KOPT-K1 (cell line): Measurements from ENCODE around the gene RGS7.
"Not testable (repeated sequence)": the region's sequence is repeated elsewhere in the genome, so short reads cannot be mapped to it uniquely, and the experiment has no call there.

ENCODE experiments used
- H3K27ac ChIP-seq: fragments of 200-600 bp; sonication (generic); 2 replicates; pipeline ENCODE4 v1.5.1; 2016; ENCODE audit warnings: antibody characterized with exemption, mild to moderate bottlenecking, low read depth, low read length; ENCODE audit not compliant: poor library complexity, severe bottlenecking
- H3K36me3 ChIP-seq: fragments of 200-600 bp; sonication (generic); 2 replicates; pipeline ENCODE4 v1.5.1; 2017; ENCODE audit warnings: antibody characterized with exemption, mild to moderate bottlenecking, low read length, moderate library complexity; ENCODE audit not compliant: insufficient read depth
- H3K9me3 ChIP-seq: fragments of 200-600 bp; sonication (generic); 2 replicates; pipeline ENCODE4 v1.5.1; 2017; ENCODE audit warnings: antibody characterized with exemption, low read length, mild to moderate bottlenecking; ENCODE audit not compliant: insufficient read depth, poor library complexity, severe bottlenecking

Gene RGS7

GRCh38 chr1:240739754-240740153, 617.3 kb downstream of the RGS7 start:
- Histone ChIP-seq H3K27ac (no peak overlapping the region), H3K36me3 (no peaks in the 10 kb centered on the region), H3K9me3 (no peaks in the 10 kb centered on the region)

GRCh38 chr1:240739139-240739538, 617.9 kb downstream of the RGS7 start:
- no peak overlapping the region for H3K27ac ChIP-seq
- no peaks in the 10 kb centered on the region for H3K9me3 ChIP-seq
- no peaks in the 10 kb centered on the region for H3K36me3 ChIP-seq

GRCh38 chr1:240737766-240738265, 619.2 kb downstream of the RGS7 start:
- no peak overlapping the region for H3K27ac ChIP-seq
- no peaks in the 10 kb centered on the region for H3K9me3 ChIP-seq
- no peaks in the 10 kb centered on the region for H3K36me3 ChIP-seq

- Histone ChIP-seq H3K27ac (no peak overlapping the region), H3K36me3 (no peaks in the 10 kb centered on the region), H3K9me3 (no peaks in the 10 kb centered on the region)
These were observed 619.7 kb downstream of the RGS7 start for GRCh38 chr1:240737298-240737697.

- H3K27ac ChIP-seq, H3K36me3 ChIP-seq, H3K9me3 ChIP-seq: not testable (repeated sequence)
These were observed 622.3 kb downstream of the RGS7 start for GRCh38 chr1:240734705-240735104.

GRCh38 chr1:240734001-240734400, 623.0 kb downstream of the RGS7 start:
- no peak overlapping the region for H3K27ac ChIP-seq
- H3K36me3 ChIP-seq = no peaks in the 10 kb centered on the region
- no peaks in the 10 kb centered on the region for H3K9me3 ChIP-seq

GRCh38 chr1:240732390-240732789, 624.6 kb downstream of the RGS7 start:
- H3K9me3 ChIP-seq = no peaks in the 10 kb centered on the region
- no peak overlapping the region for H3K27ac ChIP-seq
- no peaks in the 10 kb centered on the region for H3K36me3 ChIP-seq
